Stomach (tissue), 9 donors: ENCODE data around the gene UBA1. TPM values are rescaled to one million over a fixed set of nuclear protein-coding genes. Genes with fewer than 3 reads are reported as not detected.

Experiments
- DNase-seq, 2 donors: peaks; one replicate each; pipeline versions ENCODE4 v3.0.0 to v3.0.0-alpha.2; 2013 to 2019
- H3K27ac ChIP-seq, 5 donors: fragments of 200-600 bp in 4 of 5; sonication (generic) in 4 of 5; one replicate each; pipeline ENCODE4 v1.5.1; 2013 to 2019; ENCODE audit warnings: mild to moderate bottlenecking in 1 of 5, moderate library complexity in 1 of 5
- H3K27me3 ChIP-seq, 3 donors: fragments of 200-600 bp; sonication (generic); one replicate each; pipeline ENCODE4 v1.5.1; 2017 to 2019; ENCODE audit warnings: mixed run types in 1 of 3
- H3K36me3 ChIP-seq, 4 donors: fragments of 200-600 bp; sonication (generic); 1 replicate in 3 of 4; 2 replicates in 1 of 4; pipeline ENCODE4 v1.5.1; 2016 to 2019
- H3K4me1 ChIP-seq, 4 donors: fragments of 200-600 bp; sonication (generic); one replicate each; pipeline ENCODE4 v1.5.1; 2016 to 2019
- H3K4me3 ChIP-seq, 4 donors: fragments of 200-600 bp; sonication (generic) in 3 of 4; one replicate each; pipeline ENCODE4 v1.5.1; 2016 to 2019; ENCODE audit warnings: mild to moderate bottlenecking in 1 of 4
- H3K9me3 ChIP-seq, 4 donors: fragments of 200-600 bp; sonication (generic); one replicate each; pipeline ENCODE4 v1.5.1; 2016 to 2019
- EP300 ChIP-seq: sonication (generic); formaldehyde crosslinking; IDR thresholded peaks from one replicate; pipeline ENCODE4 v1.6.1; 2017; ENCODE audit warnings: antibody characterized with exemption
- POLR2A ChIP-seq, 4 donors: fragments of 450-650 bp; IDR thresholded peaks; one replicate each; pipeline ENCODE4 v1.6.1; 2016; ENCODE audit warnings: antibody characterized with exemption in 4 of 4, control low read depth in 2 of 4, mild to moderate bottlenecking in 1 of 4, moderate library complexity in 1 of 4
- POLR2AphosphoS5 ChIP-seq, 3 donors: sonication (generic); formaldehyde crosslinking; IDR thresholded peaks; one replicate each; pipeline ENCODE4 v1.6.1; 2016; ENCODE audit warnings: antibody characterized with exemption in 3 of 3
- WGBS, 5 donors: extraction: QIAGEN DNeasy Blood & Tissue Kit in 3 of 5; methylation state at CpG; one replicate each; pipeline versions ENCODE4 v1.1.5 to v1.1.7; 2013 to 2018; 5-methylcytosine and 5-hydroxymethylcytosine counted together
- intact Hi-C: fragments of 100-400 bp; cut with DNase I; formaldehyde crosslinking; loops from one replicate; pipeline ENCODE4 v1.15.1; 2023; ENCODE audit warnings: low total_unique reads
- polyA plus RNA-seq, 3 donors: library from polyadenylated mRNA; stranded (reverse); fragments of 200-250 nt; gene quantifications; one replicate each; pipeline ENCODE4 v1.2.3, GENCODE V29; 2013
- total RNA-seq, 5 donors: library from RNA; depleted of rRNA; stranded (reverse); fragments of >200 nt; gene quantifications; one replicate each; pipeline versions ENCODE4 v1.1.0 to v1.2.3, GENCODE V29; 2014 to 2016
- TF ChIP-seq, protein P1 (sequence below), 7 experiments: fragments of 450-650 bp in 4 of 7; fragments of 200-600 bp in 3 of 7; sonication (generic) in 3 of 7; IDR thresholded peaks; one replicate each; pipeline ENCODE4 v1.5.1; 2016 to 2019; ENCODE audit warnings: antibody characterized with exemption in 7 of 7, control low read depth in 2 of 7, mild to moderate bottlenecking in 1 of 7
- donor health status: healthy with polysubstance abuse.
- donor health status: Bipolar disorder and iron deficiency.
- donor health status: healthy.

UBA1 gene
- total and polyA plus RNA-seq, 8 donors: 59.3 to 278 (median 86.9) TPM

DNA sequence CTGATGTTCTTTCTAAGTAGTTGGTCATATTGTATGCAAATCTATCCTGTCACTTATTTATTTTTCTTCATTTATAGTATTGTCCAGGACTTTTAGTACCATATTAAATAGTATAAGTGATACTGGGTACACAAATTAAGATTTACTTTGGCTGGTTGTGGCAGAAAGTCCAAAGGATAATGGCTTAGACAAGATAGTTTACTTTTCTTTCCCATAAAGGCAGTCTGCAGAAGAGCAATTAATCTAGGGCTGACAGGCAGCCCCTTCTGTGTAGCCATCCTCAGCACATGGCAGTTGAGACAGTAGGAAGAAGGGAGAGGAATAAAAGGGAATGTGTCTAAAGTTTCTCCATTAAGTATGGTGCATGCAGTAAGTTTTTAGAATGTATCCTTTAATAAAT, 42.2 kb upstream of the UBA1 start:
- no peak overlapping the region for H3K4me3 ChIP-seq
- DNase-seq: no peak
- peaks cover 0 to 8% (median 3%) of the 10 kb centered on the region in 4 donors for H3K9me3 ChIP-seq
- no peak overlapping the region for H3K27ac ChIP-seq
- intact Hi-C loops: no loop called here
- peaks cover 0 to 4% (median 0%) of the 10 kb centered on the region in 3 donors for H3K27me3 ChIP-seq
- H3K4me1 ChIP-seq: peaks cover 0 to 18% (median 16%) of the 10 kb centered on the region in 4 donors
- TF ChIP-seq, protein P1, sequence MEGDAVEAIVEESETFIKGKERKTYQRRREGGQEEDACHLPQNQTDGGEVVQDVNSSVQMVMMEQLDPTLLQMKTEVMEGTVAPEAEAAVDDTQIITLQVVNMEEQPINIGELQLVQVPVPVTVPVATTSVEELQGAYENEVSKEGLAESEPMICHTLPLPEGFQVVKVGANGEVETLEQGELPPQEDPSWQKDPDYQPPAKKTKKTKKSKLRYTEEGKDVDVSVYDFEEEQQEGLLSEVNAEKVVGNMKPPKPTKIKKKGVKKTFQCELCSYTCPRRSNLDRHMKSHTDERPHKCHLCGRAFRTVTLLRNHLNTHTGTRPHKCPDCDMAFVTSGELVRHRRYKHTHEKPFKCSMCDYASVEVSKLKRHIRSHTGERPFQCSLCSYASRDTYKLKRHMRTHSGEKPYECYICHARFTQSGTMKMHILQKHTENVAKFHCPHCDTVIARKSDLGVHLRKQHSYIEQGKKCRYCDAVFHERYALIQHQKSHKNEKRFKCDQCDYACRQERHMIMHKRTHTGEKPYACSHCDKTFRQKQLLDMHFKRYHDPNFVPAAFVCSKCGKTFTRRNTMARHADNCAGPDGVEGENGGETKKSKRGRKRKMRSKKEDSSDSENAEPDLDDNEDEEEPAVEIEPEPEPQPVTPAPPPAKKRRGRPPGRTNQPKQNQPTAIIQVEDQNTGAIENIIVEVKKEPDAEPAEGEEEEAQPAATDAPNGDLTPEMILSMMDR (IDR thresholded peaks at IDR 0.05): no peak
- no peak for TF ChIP-seq POLR2A (IDR thresholded peaks at IDR 0.05)
- no peak for TF ChIP-seq POLR2AphosphoS5 (IDR thresholded peaks at IDR 0.05)
- TF ChIP-seq EP300: no peak
- peaks cover 0 to 21% (median 15%) of the 10 kb centered on the region in 4 donors for H3K36me3 ChIP-seq

DNA sequence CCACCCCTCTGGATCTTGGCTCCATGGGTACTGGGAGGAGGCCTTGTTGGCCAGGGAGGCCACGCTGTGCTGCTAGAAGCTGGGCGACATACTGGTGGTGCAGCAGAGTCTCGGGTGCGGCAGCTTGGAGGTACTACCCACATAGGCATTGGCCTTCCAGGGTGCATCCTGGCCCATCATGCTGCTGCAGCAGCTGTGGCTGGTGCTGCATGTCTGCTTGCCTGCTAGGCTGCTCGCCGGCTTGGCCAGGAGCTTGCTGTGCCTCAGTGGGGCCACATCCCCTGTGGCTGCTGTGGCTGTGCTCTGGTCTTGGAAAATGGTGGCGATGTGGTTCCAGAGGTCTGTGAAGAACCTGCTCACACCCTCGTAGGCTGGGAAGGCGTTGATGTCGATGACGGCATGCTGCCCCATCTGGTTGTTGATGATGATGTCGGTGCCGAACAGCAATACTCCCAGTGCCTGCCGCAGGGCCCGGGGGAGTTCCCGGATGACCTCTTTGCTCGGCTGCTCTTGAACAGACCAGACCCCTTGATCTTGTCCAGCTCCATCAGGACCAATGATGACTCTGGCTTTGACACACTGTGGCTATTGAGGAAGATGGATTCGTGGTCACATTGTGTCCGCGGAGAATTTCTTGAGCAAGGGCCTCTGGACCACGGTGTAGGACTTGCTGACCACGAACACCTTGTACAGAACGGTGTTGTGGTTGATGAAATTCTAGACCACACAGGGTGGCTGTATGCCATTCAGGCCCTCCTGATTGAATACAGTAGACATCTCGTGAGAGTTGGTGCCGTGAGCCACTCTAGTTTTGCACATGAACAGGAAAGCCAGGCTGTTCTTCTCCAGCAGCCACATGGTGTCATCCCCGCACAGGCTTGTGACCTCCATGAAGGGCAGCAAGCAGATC, 36.8 kb upstream of the UBA1 start:
- Histone ChIP-seq H3K36me3 (peaks cover 0 to 29% (median 24%) of the 10 kb centered on the region in 4 donors), H3K9me3 (peaks cover 0 to 7% (median 3%) of the 10 kb centered on the region in 4 donors), H3K27me3 (peaks cover 0 to 8% (median 0%) of the 10 kb centered on the region in 3 donors), H3K4me1 (peaks cover 0 to 3% (median 0%) of the 10 kb centered on the region in 4 donors), H3K4me3 (no peak overlapping the region), H3K27ac (no peak overlapping the region)
- intact Hi-C loops: no loop called here
- peak in 1 of 2 donors; percentile 13 for DNase-seq
- WGBS, 5 donors: 91 to 97% (median 94%) methylated on average over 23 to 26 of the region's 26 CpGs; no CpG with 5 or more reads in 1 of the 5 donors
- TF ChIP-seq, protein P1 (IDR thresholded peaks at IDR 0.05): no peak

DNA sequence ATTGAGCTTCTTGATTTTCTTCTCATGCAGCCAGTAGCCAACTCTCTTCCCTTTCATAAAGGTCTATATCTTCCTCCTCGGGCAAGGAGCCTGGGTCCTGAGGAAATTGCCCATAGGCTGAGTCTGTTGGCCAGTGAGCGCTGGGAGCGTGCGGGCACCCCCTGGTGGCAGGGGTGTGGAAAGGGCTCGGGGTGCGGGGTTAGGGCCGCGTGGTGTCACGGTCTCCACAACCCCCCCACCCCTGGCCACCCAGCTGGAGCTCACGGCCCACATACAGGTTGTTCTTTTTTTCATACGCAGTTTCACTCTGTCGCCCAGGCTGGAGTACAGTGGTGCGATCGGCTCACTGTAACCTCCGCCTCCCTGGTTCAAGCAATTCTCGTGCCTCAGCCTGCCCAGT, 35.5 kb upstream of the UBA1 start:
- intact Hi-C loops: no loop called here
- DNase-seq: peak in 1 of 2 donors; percentile 8
- Histone ChIP-seq H3K9me3 (peaks cover 0 to 7% (median 3%) of the 10 kb centered on the region in 4 donors), H3K27me3 (peaks cover 0 to 8% (median 0%) of the 10 kb centered on the region in 3 donors), H3K27ac (no peak overlapping the region), H3K36me3 (peaks cover 0 to 31% (median 25%) of the 10 kb centered on the region in 4 donors), H3K4me1 (no peaks in the 10 kb centered on the region), H3K4me3 (no peak overlapping the region)
- 92 to 100% (median 96%) methylated on average over 1 to 16 of the region's 16 CpGs for WGBS, 5 donors
- no peak for TF ChIP-seq EP300
- TF ChIP-seq, protein P1 (IDR thresholded peaks at IDR 0.05): no peak

DNA sequence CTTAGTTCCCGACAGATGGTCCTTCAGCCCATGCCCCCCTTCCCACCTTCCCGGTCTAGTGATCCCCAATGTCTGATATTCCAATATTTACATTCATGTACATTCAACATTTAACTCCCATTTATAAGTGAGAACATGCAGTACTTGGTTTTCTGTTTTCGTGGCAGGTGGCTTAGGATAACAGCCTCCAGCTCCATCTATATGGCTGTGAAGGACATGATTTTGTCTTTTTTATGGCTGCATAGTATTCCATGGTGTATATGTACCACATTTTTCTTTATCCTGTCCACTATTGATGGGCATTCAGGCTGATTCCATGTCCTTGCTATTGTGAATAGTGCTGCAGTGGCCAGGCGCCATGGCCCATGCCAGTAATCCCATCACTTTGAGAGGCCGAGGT, 34.8 kb upstream of the UBA1 start:
- Histone ChIP-seq H3K4me3 (no peak overlapping the region), H3K27ac (no peak overlapping the region), H3K36me3 (peaks cover 0 to 31% (median 25%) of the 10 kb centered on the region in 4 donors), H3K4me1 (no peaks in the 10 kb centered on the region), H3K27me3 (peaks cover 0 to 8% (median 0%) of the 10 kb centered on the region in 3 donors), H3K9me3 (peaks cover 0 to 8% (median 3%) of the 10 kb centered on the region in 4 donors)
- 91 to 98% (median 97%) methylated on average over 5 of the region's 5 CpGs for whole genome bisulfite sequencing, 5 donors
- peak in 1 of 2 donors; percentile 14 for DNase-seq
- TF ChIP-seq POLR2AphosphoS5 (IDR thresholded peaks at IDR 0.05) (no peak), EP300 (no peak), POLR2A (IDR thresholded peaks at IDR 0.05) (no peak)
- TF ChIP-seq, protein P1 (IDR thresholded peaks at IDR 0.05): no peak
- intact Hi-C loops: no loop called here
